ENCODE data around the gene GPC1.

GPC1 gene

GRCh38 chr2:240457223-240458043, 22.0 kb downstream of the GPC1 start:
- no peak for DNase-seq (ENCODE audit: low read depth)

DNA sequence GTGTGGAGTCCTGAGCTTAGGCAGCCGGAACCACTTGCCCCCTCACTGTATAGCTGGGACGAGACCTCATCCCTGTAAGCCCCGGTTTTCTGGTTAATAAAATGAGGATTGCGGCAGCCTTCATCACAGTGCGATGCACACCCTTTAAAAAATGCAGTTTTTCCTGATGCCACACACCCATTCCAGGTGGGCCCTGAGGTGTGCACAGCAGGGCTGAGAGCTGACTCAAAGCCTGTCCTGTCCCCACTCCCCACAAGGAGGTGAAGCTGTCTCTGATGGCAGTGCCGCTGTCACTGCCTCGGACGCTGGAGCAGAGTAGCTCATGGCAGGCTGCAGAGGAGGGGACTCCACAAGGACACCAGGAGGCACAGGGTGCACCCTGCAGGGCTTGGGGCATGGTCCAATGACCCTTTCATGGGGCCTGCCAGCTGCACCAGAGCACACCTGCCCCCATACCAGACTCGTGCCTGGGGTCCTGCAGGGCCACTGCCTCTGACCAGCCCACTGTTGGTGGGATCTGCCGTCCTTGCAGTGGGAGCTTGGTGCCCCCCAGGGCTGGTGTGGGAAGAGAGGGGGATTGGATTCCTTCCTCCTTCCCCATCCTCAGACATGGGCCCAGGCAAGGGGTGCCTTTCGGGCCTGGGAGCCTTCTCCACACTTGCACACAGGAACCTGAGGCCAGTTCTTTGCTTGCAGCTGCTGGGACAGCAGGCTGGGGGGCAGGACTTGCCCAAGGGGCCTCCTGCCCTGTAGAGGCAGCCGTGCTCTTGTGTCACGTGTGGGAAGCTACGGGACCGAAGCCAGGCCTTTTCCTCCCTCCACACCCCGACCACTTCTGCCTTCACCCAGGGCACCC, 22.8 kb downstream of the GPC1 start:
- DNase-seq (ENCODE audit: low read depth), result no peak

GRCh38 chr2:240458900-240459391, 23.5 kb downstream of the GPC1 start:
- no peak for DNase-seq (ENCODE audit: low read depth)

DNA sequence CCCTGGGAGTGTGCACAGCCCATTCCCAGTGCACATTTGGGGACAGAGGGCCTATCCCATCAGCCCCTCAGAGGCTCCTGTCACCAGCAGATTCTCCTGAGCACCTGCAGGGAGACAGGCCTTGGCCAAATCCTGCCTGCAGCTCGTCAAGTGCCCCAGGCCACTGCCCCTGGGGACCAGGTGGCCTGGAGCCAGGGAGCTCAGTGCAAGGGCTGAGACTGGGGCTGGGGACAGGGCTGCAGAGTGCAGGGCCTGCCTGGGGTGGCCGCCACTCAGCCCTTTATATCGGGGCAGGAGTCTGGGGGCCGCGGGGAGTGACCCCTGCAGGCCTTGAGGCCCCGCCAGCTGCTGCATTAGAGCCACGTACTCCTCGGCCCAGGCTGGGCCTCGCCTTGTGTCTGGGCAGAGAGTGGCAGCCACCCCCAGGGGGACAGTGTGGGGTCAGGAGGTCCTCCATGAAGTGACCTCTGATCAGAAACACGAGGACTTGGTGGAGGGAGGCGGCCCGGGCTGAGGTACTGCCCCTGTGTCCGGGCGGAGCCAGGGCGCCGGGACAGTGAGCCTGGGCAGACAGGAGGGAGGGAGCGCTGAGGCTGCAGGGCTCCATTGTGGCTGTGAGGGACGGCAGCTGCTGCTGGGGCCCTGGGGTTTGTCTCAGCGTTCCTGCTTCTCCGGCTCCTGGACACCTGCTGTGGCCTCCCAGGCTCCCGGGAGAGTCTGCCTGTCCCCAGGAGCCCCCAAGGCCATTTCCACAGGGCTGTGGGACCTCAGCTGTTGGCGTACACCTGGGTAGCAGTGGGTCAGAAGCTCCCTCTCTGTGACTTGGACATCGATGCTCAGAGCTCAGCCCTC, 24.2 kb downstream of the GPC1 start:
- no peak for DNase-seq (ENCODE audit: low read depth)

GRCh38 chr2:240460253-240460711, 24.8 kb downstream of the GPC1 start:
- DNase-seq (ENCODE audit: low read depth), result no peak

- DNase-seq (ENCODE audit: low read depth), result no peak
Observed at GRCh38 chr2:240460781-240461431, 25.4 kb downstream of the GPC1 start.

DNA sequence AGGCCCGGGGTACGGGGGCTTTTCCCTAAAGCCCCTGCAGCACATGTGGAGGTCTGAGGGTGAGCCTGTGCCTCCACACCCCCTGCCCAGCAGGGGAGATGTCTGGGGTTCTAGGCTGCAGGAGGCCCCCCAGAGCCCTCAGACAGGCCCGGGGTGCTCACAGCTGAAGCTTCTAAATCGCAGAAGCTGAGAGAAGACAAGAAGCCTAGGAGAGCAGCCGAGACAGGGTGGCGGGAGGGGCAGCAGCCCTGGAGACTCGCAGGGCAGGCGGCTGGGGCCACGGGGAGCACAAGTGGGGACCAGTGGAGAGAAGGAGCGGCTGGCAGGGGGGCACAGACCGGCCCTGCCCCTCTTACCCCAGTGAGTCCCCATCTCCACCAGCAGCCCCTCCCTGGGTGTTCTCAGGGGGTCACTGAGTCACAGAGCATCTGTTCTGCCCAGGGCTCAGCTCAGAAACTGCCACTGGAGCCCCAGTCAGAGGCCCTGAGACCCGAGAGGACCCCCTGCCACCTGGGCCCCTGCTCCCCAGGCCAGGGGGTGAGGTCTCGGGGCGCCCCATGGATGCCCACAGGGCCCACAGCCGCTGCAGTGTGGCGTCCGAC, 26.1 kb downstream of the GPC1 start:
- DNase-seq (ENCODE audit: low read depth), result no peak

DNA sequence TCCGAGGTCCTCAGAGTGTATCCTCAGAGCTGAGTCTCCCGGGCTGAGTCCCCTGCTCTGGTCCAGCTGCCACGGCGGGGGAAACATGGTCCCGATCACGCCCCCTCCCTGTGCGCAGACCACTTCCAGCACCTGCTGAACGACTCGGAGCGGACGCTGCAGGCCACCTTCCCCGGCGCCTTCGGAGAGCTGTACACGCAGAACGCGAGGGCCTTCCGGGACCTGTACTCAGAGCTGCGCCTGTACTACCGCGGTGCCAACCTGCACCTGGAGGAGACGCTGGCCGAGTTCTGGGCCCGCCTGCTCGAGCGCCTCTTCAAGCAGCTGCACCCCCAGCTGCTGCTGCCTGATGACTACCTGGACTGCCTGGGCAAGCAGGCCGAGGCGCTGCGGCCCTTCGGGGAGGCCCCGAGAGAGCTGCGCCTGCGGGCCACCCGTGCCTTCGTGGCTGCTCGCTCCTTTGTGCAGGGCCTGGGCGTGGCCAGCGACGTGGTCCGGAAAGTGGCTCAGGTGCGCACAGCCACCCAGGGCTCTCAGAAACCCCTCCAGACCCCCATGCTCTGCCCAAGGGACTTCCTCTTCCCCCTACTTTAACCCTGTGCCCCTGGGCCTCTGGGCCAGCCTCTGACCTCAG, 26.7 kb downstream of the GPC1 start:
- no peak for DNase-seq (ENCODE audit: low read depth)

DNA sequence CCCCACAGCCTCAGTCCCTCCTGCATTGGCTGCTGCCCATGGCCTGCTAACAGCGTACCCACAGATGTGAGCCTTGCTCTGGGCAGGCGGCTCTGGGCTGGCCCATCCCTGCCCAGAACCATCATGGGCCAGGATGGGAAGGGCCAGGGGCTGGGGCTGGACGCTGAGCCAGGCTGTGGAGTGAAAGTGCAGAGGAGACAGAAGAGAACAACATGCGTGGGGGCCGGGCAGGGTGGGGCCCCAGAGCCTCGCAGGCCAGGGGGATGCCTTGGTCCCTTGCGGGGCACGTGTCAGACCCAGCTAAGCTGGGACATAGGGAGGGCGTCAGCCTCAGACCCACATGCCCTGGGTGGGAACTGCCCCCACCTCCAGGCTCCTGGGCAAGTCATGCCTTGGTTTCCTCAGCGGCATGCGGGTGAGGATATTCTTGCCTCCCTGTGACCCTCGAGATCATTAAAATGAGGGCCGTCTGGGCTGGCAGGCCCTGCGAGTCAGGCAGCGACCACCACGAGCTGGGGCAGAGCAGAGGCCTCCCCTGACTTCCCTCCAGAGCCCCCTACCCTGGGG, 27.3 kb downstream of the GPC1 start:
- no peak for DNase-seq (ENCODE audit: low read depth)

GRCh38 chr2:240463274-240463865, 27.9 kb downstream of the GPC1 start:
- no peak for DNase-seq (ENCODE audit: low read depth)

DNA sequence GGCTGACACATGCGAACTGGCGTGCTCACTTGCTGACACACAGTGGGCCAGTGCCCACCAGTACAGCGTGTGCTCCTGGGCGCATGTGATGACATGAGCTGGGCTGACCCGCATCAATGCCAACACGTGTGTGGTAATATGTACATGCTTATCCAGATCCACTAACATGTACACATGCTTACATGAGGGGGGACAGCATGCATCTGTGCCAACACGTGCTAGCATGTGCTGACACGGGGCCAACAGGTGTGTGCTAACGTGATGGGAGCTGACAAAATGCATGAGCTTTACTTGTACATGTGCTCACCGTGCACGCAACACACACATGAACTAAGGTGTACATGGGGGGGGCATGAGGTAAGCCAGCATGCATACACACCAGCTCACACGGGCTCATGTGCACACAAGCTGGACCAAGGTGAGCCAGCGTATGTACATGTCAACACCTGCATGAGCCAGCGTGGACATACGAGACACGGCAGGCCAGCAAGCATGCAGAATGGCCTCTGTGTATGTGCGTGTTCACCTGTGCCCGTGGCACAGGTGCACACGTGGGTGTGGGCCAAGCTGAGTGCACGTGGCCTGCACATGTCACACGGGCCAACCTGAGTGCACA, 28.5 kb downstream of the GPC1 start:
- no peak for DNase-seq (ENCODE audit: low read depth)

DNA sequence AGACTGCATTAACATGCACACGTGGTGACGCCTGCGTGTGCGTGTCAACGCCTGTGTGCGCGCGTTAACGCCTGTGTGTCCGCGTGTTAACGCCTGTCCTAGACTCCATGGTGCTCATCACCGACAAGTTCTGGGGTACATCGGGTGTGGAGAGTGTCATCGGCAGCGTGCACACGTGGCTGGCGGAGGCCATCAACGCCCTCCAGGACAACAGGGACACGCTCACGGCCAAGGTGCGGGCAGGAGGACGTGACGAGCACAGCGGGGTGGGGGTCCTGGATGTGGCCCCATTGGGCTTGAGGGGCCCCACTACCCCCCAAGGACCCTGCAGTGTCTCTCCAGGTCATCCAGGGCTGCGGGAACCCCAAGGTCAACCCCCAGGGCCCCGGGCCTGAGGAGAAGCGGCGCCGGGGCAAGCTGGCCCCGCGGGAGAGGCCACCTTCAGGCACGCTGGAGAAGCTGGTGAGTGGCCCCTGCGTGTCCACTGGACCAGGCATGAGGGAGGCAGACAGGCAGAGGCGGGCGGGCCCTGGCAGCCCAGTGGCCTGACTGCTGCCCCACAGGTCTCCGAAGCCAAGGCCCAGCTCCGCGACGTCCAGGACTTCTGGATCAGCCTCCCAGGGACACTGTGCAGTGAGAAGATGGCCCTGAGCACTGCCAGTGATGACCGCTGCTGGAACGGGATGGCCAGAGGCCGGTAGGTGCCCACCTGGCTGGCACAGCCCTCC, 29.2 kb downstream of the GPC1 start:
- DNase-seq (ENCODE audit: low read depth), result no peak

DNA sequence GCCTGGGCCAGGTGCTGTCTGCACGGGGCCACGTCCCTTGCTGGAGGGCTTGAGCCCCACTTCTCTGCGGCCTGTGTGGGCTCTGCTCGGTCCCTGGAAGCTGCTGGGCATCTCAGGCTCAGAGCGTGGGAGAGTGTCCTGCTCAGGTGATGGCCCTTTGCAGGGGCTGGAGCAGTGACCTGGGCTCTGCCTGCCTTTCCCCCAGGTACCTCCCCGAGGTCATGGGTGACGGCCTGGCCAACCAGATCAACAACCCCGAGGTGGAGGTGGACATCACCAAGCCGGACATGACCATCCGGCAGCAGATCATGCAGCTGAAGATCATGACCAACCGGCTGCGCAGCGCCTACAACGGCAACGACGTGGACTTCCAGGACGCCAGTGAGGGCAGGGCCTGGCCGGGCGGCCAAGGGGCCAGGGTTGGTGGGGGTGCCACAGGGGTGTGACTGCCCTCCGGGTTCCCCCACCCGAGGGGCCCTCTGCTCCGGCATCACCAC, 29.9 kb downstream of the GPC1 start:
- no peak for DNase-seq (ENCODE audit: low read depth)

DNA sequence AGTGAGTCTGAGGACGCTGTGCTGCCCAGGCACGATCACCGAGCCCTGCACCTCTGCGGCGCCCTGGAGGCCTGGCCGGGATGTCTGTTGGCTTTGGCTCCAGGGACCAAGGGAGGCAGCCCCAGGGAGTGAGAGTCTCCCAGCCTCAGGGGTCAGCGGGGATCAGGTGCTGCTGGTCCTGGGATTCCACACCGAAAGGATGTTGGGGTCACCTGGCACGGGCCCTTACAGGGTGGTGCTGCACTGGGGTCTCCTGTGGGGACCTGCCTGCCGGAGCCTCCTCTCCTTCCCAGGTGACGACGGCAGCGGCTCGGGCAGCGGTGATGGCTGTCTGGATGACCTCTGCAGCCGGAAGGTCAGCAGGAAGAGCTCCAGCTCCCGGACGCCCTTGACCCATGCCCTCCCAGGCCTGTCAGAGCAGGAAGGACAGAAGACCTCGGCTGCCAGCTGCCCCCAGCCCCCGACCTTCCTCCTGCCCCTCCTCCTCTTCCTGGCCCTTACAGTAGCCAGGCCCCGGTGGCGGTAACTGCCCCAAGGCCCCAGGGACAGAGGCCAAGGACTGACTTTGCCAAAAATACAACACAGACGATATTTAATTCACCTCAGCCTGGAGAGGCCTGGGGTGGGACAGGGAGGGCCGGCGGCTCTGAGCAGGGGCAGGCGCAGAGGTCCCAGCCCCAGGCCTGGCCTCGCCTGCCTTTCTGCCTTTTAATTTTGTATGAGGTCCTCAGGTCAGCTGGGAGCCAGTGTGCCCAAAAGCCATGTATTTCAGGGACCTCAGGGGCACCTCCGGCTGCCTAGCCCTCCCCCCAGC, 30.5 kb downstream of the GPC1 start:
- no peak for DNase-seq (ENCODE audit: low read depth)

- DNase-seq (ENCODE audit: low read depth), result no peak
Observed at GRCh38 chr2:240466579-240467148, 31.2 kb downstream of the GPC1 start.

DNA sequence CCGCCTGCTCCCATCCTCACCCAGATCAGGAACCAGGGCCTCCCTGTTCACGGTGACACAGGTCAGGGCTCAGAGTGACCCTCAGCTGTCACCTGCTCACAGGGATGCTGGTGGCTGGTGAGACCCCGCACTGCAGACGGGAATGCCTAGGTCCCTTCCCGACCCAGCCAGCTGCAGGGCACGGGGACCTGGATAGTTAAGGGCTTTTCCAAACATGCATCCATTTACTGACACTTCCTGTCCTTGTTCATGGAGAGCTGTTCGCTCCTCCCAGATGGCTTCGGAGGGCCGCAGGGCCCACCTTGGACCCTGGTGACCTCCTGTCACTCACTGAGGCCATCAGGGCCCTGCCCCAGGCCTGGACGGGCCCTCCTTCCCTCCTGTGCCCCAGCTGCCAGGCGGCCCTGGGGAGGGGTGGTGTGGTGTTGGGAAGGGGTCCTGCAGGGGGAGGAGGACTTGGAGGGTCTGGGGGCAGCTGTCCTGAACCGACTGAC, 31.7 kb downstream of the GPC1 start:
- no peak for DNase-seq (ENCODE audit: low read depth)

- DNase-seq (ENCODE audit: low read depth), result no peak
Observed at GRCh38 chr2:240467659-240468302, 32.3 kb downstream of the GPC1 start.
